ENCODE measurements around the gene ZMIZ1.
A peak's percentile ranks its signal among the peaks of the same experiment; 100 is the strongest.
"Not testable (repeated sequence)": the region's sequence is repeated elsewhere in the genome, so short reads cannot be mapped to it uniquely, and the experiment has no call there.

Gene ZMIZ1

DNA sequence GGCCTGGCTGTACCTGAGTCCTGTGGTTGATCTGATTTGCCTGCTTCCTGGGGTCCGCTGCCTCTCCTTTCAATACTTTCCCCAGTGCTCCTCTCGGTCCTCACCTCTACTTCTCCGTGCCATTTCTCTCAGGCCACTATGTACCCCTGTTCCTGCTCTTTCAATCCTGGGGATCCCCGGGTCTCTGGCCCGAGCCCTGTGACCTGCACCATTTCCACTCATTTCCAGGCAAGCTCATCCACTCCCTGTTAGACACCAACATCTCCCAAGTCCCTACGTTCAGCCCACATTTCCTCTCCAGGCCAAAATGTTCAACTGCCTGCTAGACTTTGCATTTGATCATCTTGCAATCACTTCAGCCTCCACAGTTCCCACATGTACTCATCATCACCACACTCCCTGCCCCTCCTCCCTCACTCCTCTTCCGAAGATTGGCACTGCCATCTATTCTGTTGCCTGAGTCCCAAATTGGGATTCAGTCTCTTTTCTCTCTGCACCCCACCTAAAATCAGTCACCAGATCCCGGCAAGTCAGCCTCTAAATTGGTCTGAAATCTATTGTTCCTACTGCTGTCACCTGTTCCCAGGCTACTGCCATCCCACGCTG is 34.4 kb upstream of the ZMIZ1 start:
- no peak for DNase-seq

DNA sequence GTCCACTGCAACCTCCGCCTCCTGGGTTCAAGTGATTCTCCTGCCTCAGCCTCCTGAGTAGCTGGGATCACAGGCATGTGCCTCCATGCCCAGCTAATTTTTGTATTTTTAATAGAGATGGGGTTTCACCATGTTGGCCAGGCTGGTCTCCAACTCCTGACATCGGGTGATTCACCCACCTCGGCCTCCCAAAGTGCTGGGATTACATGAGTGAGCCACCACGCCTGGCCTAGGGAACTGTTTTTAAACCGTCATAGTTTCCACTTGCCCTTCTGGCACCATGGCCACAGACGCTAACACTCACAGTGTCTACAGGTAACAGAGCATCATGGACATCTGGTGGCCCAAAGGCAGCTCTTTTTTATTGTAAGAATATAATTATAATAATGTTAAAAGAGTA is 32.4 kb upstream of the ZMIZ1 start:
- not testable (repeated sequence) for DNase-seq

DNA sequence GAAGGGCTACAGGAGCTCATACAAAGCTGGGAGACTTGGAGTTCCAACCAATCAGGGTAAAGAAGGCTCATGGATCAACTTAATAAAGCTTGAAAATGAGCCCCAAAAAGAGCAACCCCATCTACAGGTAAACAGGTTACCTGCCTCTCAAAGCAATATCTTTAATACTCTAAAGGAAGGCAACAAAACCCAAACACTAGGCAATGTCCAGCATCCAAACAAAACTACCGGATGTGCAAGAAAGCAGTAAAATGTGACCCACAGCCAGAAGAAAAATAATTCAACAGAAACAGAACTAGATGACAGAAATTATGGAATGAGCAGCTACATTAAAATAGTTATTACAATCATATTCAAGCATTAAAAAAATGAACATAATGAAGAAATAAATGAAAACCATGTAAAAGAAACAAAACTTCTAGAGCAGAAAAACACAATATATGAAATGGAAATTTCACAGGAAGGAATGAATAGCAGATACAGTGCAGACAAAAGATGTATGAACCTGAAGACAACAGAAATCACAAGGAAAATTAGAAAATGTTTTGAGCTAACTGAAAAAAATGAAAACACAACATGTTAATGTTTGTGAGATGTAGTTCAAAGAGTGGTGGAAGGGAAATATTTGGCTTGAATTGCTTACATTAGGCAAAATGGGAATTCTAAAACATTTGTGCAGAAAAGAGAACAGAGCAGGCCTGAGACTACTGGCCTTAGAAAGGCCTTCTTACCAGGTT is 30.5 kb upstream of the ZMIZ1 start:
- no peak for DNase-seq

DNA sequence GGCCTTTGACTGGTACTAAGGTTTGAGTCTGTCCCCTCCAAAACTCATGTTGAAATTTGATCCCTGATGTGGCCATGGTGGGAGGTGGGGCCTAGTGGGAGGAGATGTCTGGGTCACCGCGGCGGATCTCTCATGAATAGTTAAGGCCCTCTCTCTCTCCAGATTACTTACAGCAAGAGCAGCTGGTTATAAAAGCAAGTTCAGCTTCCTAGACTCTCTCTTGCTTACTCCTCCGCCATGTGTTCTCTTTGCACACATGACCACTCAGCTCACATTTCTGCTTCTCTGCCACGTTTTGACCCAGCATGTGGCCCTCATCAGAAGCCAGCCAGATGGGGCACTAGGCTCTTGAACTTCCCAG is 29.9 kb upstream of the ZMIZ1 start:
- DNase-seq, result no peak

DNA sequence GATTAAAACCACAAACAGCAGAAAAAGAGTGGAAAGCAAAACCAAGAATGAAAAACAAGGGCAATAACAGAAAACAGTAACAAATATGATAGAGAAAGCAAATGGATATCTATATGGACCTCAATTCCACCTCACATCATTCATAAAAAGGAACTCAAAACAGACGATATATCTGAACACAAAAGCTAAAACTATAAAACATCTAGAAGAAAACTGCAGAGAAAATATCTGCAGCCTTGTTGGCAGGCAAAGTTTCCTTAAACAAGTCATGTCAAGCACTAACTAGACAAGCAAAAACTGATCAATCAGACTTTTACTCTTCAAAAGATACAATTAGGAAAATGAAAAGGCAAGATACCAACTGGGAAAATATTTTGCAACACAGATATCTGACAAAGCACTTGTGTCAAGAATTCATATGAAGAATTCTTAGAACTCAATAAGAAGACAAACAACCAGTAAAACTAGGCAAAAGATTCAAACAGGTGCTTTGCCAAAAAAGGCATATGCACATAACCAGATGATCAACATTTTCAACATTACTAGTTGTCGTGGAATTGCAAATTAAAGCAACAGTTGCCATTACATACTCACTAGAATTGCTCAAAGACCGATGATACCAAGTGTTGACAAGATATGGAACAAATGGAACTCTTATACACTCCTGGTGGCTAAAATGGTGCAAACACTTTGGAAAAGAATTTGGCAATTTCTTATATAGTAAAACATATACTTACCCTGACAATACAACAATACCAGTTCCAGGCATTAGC is 25.9 kb upstream of the ZMIZ1 start:
- no peak for DNase-seq

DNA sequence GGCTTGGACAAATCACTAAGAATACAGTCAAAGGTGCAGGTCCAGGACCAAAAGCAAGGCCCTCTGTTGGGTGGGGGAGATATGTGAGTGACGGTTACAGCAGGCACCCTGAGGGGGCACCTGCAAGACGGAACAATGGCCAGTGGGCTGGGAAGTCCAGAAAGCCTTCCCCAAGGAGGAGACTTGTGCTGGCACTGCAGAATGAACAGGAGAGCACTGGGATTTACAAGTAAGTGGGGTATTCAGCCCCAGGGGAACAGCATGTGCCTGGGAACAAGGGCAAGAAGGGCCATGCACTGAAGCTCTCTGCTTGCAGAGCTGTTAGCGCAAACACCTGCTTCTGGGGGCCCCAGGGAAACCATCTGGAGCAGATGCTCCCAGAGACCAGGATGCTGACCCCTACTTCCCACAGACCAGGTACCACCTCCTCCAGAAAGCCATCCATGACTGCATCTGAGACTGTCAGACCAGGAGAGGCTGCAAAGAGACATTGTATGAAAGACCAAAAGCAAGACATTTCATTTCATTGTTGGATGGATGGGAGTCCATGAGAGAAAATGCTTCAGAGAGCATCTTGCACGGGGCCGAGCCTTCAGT is 24.6 kb upstream of the ZMIZ1 start:
- DNase-seq, result no peak

DNA sequence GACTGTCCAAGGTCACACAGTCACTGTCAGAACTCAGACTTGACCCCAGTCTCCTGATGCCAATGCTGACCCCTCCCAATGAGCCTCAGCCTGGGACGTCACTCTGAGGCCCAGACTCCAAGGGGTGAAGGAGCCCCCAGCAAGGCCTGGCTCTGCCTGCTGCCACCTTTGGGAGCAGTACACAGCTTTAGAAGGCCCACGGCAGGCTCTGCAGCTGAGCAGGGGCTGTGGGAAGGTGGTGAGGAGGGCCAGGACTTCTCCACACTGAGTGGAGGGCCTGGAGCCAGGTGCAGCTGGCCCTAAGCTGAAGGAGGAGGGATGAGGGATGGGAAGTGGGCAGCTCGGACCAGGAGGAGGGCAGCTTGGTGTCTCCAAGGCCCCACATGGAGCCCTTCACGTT is 23.9 kb upstream of the ZMIZ1 start:
- no peak for DNase-seq

DNA sequence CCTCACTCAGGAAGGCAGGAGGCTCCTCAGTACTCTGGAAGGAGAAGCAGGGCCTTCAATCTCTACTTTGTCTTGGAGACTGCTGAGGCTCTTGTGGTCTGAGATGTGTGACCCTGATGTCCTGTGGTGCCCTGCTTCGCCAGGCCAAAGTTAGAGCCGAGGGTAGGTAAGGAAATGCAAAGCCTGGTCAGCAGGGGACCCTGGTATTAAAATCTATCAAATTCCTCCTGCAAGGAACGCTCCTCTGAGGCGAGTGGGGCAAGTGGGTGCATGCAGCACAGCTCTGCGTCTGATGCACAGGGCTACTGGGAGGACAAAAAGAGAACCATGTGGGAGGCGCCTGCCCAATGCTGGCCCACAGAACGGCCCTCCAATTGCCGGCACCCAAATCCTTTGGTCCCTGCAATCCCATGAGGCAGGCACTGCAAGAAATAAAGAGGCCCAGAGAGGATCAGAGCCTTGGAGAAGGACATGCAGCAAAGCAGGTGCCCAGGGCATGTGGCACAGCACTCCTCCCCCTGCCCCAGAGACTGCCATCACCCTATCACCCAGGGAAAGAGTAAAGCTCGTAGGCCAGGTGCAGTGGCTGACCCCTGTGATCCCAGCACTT is 23.1 kb upstream of the ZMIZ1 start:
- no peak for DNase-seq

DNA sequence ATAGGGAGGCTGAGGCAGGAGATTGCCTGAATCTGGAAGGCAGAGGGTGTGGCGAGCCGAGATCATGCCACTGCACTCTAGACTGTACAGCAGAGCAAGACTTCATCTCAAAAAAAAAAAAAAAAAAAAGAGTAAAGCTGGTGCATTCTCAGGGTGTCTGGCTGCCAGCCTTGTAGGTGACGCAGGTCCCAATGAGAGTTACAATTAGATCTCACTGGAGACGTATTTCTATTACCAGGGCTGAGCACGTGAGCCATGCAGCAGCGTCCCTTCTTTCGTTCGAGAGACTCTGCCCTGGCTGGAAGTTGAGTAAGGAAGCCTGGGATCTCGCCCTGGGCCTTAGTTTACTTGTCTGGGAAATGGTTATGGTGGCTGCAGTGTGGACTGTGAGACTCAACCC is 22.4 kb upstream of the ZMIZ1 start:
- DNase-seq, result no peak

DNA sequence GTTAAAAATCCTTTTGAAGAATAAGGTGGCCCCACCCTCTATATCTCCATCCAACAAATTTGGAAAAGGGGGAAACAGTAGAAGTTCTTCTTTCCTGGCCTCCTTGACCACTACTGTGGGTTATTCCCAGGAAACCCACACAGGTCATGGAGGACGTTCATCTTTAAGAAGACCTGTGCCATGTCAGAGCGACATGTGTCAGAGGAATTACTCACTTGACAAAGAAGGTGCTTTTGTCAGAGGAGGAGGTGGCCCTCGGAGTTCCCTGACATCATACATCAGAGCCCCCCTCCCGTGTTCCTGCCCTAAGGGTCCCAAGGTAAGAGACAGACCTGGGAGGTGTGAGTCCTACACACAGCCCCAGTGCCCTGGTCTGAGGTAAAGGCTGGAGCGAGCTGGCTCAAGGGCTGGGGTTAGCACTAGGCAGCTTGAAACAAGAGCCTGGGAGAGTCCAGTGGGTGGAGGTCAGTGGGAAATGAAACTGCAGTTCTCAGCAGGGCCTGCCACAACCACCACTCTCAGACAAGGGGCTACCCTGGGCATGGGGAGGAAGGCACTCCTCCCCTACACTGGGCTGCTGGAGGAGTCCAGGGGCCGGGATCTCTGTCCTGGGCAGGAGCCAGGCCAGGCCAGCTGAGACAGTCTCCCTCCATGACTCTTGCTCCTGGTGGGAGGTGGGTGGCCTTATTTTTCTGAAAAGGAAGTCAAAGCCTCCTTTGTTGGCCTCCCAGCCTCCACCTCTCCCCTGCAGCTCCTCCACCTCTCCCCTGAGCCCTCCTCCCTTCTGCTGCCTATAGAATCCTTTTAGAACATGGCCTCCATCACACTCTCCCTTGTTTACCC is 21.8 kb upstream of the ZMIZ1 start:
- no peak for DNase-seq

DNA sequence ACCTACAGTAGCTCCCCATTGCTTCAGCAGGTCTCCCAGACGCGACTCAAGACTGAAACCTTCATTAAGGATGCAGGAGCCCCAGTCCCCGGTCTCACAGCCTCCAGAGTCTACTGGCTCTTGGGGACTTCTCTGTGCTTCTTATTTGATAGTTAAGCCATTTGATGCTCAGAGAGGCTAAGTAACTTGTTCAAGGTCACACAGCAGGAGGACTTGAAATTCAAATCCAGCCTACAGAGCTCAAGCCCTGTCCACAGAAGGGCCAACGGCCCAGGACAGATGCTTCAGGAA is 21.2 kb upstream of the ZMIZ1 start:
- no peak for DNase-seq

DNA sequence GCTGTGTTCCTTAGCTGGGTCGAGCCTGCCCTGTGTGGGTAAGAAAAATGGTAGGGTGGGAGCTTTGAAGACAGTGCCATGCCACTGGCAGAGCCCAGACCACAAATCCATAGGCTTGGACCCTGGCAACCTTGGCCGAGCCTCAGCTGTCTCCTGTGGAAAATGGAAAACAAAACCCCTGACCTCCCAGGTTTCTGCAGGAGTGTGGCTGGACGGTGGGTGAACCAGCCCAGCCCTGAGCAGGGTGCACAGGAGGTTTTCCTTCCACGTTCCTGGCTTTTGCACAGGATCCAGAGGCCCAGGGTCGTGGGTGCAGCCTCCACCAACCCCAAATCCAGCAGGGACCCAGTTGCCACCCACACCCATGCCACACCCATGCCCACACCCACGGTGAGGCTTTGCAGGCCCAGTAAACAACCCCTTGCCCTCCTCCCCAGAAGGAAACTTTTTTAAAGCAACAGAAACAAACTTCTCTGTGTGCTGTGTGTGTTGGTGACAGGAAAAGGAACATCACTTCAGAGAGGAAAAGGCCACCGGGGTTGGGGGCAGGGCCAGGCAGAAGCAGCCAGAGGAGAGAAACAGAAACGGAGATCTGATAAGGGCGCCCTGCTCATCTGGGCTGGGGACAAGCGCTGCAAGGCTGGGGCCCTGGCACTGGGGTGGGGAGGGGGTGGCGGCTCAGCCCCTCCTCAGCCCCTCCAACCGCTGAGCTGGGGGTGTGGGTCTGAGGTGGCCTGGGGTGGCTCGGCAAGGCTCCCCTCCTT is 20.7 kb upstream of the ZMIZ1 start:
- peak; percentile 86 to 89 for DNase-seq

DNA sequence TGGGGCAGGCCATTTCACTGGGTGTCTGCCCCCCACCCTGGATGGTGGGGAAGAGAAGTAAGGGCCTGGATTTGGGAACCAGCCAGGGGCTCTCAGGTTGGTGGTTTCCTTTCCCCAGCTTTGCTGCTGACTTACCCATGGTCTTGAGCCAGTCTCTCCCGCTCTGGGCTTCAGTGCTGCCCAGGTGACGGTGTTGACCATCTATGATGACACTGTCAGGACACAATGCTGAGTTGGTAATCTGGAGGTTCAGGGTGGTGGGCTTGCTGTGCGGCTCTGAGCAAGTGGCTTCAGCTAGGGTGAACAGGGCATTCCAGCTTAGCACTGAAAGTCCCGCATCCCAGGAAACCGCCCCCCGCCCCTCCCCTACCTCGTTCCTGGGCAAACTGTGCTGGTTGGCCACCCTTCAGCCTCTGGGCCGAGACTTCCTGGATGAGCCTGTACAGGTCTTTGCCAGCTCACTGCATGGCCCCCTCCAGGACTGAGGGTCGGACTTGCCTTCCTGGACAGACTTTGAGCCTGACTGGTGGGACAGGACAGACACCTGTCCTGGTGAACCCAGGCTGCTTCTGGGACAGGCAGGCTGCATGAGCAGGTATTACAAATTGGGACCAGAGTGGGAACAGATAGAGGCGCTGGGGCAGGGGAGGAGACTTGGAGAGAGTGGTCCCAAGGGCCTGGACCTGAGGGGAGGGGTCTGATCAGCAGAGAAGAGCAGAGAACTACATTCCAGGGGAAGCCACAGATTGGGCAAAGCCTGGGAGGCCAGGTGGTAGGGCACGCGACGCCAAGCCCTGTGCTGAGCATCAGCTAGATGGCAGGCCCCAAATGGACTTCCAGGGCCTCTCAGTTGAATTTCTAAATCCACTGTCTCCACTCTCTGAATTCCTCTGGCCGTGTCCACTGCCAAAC is 19.9 kb upstream of the ZMIZ1 start:
- no peak for DNase-seq

DNA sequence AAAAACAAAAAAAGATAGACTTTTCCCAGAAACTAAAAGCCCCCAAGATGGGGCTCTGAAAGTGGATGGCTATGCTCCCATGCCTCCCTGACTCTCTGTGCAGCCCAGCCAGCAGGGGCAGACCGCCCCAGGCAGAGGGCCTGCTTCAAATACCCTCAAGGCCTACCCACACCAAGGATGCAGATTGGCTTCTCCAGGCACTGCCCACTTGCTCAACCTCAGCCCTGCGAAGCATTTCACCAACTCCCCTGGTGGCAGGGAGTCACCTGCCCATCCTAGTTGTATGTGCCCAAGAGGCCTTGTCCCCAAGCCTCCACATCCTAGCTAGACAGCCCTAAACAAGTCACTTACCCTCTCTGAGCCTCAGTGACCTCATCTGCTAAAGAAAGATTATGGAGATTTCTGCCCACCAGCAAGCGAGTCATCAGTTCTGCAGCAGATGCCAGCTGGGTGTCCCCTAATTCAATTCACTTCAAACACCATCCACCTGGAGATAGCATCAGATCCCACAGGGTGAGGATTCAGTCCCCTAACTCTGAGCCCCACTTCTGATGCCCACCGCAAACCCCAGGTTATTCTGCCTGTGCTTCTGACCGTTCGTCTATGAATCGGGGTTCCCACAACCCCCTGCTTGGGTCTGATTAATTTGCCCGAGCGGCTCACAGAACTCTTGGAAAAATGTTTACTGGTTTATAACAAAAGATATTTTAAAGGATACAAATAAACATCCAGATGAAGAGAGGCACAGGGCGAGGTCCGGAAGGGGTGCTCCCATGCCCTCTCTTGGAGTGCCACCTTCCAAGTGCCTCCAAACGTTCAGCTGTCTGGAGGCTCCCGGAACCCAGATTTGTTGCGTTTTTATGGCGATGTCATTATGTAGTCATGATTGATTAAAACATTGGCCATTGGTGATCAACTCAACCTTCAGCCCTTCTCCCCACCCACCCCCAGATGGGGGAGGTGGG is 18.6 kb upstream of the ZMIZ1 start:
- no peak for DNase-seq

DNA sequence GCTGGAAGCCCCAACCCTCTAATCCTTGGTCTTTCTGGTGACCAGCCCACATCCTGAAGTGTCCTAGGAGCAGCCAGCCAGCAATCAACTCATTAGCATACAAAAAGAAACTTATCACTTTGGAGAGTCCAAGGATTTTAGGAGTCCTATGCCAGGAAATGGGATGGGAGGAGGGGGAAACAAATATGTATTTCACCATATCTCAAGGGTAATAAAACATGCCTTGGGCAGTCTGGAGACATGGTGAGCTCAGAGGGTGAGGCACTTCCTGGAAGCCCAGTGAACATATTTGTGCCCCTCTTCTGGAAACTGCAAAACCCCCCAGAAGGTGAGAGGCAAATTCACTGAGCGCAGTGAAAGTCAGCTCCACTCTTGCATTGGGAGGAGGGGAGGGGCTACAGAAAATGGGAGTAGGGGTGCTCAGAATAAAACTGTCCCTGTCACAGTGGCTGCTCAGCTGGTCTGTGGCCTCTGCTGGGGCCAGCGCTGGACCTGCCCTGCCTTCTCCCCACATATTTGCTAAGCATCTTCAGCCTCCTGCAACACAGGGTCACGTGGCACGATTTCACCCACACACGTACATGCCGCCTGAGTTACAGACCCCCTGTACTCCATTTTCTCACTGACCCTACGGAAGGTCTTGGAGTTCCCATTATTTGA is 17.7 kb upstream of the ZMIZ1 start:
- no peak for DNase-seq

DNA sequence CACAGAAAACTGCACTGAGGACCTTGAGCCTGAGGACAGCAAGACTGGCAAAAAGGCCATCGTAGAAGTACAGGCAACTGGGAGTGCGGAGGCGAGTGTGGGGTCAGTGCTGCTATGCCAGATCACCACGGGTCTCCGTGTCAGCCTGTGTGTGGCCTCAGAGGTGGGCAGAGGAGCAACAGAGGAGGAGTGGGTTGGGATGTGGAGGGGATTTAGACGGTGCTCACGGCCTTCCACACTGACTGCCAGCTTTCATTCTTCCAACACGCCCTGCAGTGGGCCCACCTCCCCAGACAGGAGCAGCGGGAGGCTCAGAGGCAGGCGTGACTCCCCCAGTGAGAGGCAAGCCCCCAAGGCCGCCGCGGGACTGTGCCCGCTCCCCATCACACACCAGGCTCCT is 17.0 kb upstream of the ZMIZ1 start:
- no peak for DNase-seq

DNA sequence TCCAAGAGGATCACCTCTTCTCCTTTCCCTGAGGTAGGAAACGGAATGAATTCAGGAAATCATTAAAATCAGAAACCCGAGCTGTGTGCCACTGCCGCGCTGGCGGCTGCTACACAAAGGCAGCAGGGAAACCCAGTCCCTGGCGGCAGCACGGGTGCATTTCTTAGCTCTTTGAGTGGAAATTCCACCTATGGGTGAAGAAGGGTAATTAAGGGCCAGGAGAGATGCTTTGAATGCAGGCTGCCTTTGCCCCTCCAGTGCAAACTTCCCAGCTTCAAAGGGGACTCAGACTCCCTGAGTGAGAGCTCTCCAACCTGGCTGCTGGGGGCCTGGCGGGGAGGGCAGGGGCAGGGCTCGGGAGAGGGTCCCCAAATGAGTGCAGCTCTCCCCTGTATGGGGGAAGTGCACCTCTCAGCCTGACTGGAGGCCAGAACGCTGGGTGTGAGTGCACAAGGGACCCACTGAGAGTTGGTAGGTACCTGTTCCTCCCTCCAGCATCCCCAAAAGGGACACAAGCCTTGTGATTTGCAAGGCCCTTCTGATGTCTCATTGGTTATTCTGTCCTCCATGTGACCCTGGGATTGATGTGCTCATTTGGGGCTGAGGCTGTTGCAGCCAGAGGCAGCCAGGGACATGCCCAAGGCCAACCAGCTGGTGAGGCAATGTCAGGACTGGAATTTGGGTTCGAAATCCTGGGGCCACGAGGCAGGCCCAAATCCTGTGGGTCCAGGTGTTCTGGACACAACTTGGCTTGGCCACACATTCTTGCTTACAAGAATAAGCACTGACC is 16.3 kb upstream of the ZMIZ1 start:
- DNase-seq, result peak; percentile 37 to 44

DNA sequence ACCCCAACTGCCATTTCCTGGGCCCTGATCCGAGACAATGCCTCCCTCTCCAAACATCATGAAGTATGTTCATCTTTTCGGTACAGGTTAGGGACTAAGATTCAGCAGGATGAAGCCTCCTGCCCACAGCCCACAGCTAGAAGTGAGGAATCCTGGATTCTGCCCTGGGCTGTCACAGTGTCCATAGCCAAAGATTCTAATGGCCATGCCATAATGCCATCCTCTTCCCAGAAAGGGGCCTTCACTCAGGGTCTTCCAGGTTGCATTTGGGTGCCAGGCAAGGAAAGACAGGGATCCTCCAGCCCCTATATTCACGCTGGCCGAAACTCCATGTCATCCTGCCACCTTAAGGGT is 15.7 kb upstream of the ZMIZ1 start:
- no peak for DNase-seq

Measured in Kasumi-1 (cell line).